Naive thymus-derived CD4-positive, alpha-beta T cell (primary cell): Measurements from ENCODE around the gene MYO19. TPM values are rescaled to one million over a fixed set of nuclear protein-coding genes. Genes with fewer than 3 reads are reported as not detected.
A peak's percentile ranks its signal among the peaks of the same experiment; 100 is the strongest.

Experiments
- ATAC-seq: fragments of 150-1000 bp; cut with Tn5 transposase; 2 replicates; pipeline ENCODE4 v1.10.0; 2021; ENCODE audit warnings: mild to moderate bottlenecking, moderate library complexity
- CTCF ChIA-PET: fragments of 350-600 bp; sonication (Branson Sonifier 250); formaldehyde crosslinking; loops from one replicate; lab custom pipeline; 2021; ENCODE audit warnings: antibody characterized with exemption; lab: Charles Lee
- POLR2A ChIA-PET: fragments of 350-600 bp; sonication (Branson Sonifier 250); formaldehyde crosslinking; loops from one replicate; lab custom pipeline; 2021; ENCODE audit warnings: antibody characterized with exemption, inconsistent platforms; lab: Charles Lee
- DNase-seq, 9 donors: peaks; one replicate each; pipeline versions ENCODE4 v3.0.0 to v3.0.0-alpha.2; 2020 to 2022; ENCODE audit warnings: mixed read lengths in 1 of 9
- H3K27ac ChIP-seq: one replicate; pipeline ENCODE4 v1.7.0; 2013; ENCODE audit warnings: mild to moderate bottlenecking, low read depth, low read length, moderate library complexity
- H3K27me3 ChIP-seq, 2 donors: one replicate each; pipeline ENCODE4 v1.7.0; 2013; ENCODE audit warnings: low read length in 2 of 2, mild to moderate bottlenecking in 2 of 2, moderate library complexity in 2 of 2; ENCODE audit not compliant: control insufficient read depth in 2 of 2, insufficient read depth in 2 of 2
- H3K36me3 ChIP-seq, 3 experiments: 1 replicate in 2 of 3; 2 replicates in 1 of 3; pipeline ENCODE4 v1.7.0; 2013; ENCODE audit warnings: low read length in 3 of 3, mild to moderate bottlenecking in 3 of 3, moderate library complexity in 1 of 3; ENCODE audit not compliant: insufficient read depth in 3 of 3, control insufficient read depth in 2 of 3
- H3K4me1 ChIP-seq, 2 donors: one replicate each; pipeline ENCODE4 v1.7.0; 2013; ENCODE audit warnings: low read length in 2 of 2, mild to moderate bottlenecking in 2 of 2, moderate library complexity in 1 of 2; ENCODE audit not compliant: control insufficient read depth in 2 of 2, insufficient read depth in 2 of 2
- H3K4me3 ChIP-seq: 2 replicates; pipeline ENCODE4 v1.7.0; 2013; ENCODE audit warnings: mild to moderate bottlenecking, low read length
- H3K9me3 ChIP-seq, 3 experiments: 1 replicate in 2 of 3; 2 replicates in 1 of 3; pipeline ENCODE4 v1.7.0; 2013; ENCODE audit warnings: low read length in 3 of 3; ENCODE audit not compliant: control insufficient read depth in 2 of 3
- H3K27ac Mint-ChIP-seq, 9 donors: one replicate each; pipeline ENCODE4 v1.8.0; 2020 to 2022; ENCODE audit warnings: mixed read lengths in 9 of 9, mild to moderate bottlenecking in 8 of 9, moderate library complexity in 5 of 9, inconsistent platforms in 2 of 9
- H3K27me3 Mint-ChIP-seq, 5 donors: one replicate each; pipeline ENCODE4 v1.8.0; 2021 to 2022; ENCODE audit warnings: mixed read lengths in 5 of 5, mild to moderate bottlenecking in 1 of 5
- H3K36me3 Mint-ChIP-seq, 5 donors: one replicate each; pipeline ENCODE4 v1.8.0; 2020 to 2022; ENCODE audit warnings: mixed read lengths in 5 of 5, mild to moderate bottlenecking in 3 of 5, inconsistent platforms in 1 of 5
- H3K4me1 Mint-ChIP-seq, 7 donors: one replicate each; pipeline ENCODE4 v1.8.0; 2020 to 2022; ENCODE audit warnings: mixed read lengths in 7 of 7, mild to moderate bottlenecking in 3 of 7, inconsistent platforms in 1 of 7
- H3K4me3 Mint-ChIP-seq, 10 donors: one replicate each; pipeline ENCODE4 v1.8.0; 2020 to 2022; ENCODE audit warnings: mild to moderate bottlenecking in 10 of 10, mixed read lengths in 10 of 10, moderate library complexity in 6 of 10, inconsistent platforms in 2 of 10
- H3K9me3 Mint-ChIP-seq, 11 donors: one replicate each; pipeline ENCODE4 v1.8.0; 2020 to 2022; ENCODE audit warnings: mixed read lengths in 11 of 11, mild to moderate bottlenecking in 4 of 11, inconsistent platforms in 1 of 11, moderate library complexity in 1 of 11
- intact Hi-C, 2 donors: fragments of 100-400 bp; cut with micrococcal nuclease; formaldehyde crosslinking; loops; one replicate each; pipeline ENCODE4 v1.15.1; 2023
- polyA plus RNA-seq, 2 donors: library from polyadenylated mRNA; unstranded; fragments of 300-500 nt; fragmentation: Illumina TruSeq; gene quantifications; one replicate each; pipeline ENCODE4 v1.2.3, GENCODE V29; 2021
- total RNA-seq, 6 experiments: library from RNA in 5 of 6; stranded (reverse) in 5 of 6; gene quantifications; 1 replicate in 5 of 6; 2 replicates in 1 of 6; pipeline ENCODE4 v1.2.3 and lab custom pipeline; 2021 to 2026

MYO19 gene
- total and polyA plus RNA-seq, 7 experiments from 2014 or later: 4.9 to 114 (median 67.9) TPM

GRCh38 chr17:36566081-36566480, 31.4 kb upstream of the MYO19 start:
- H3K4me3 ChIP-seq: no peak overlapping the region
- peaks cover 4 to 7% of the 10 kb centered on the region in 2 donors for H3K4me1 ChIP-seq
- Mint-ChIP-seq H3K4me3 (no peak overlapping the region), H3K4me1 (peaks cover 12 to 37% (median 27%) of the 10 kb centered on the region in 7 donors), H3K9me3 (no peaks in the 10 kb centered on the region), H3K27me3 (no peaks in the 10 kb centered on the region), H3K36me3 (peaks cover 3 to 38% (median 21%) of the 10 kb centered on the region in 5 donors), H3K27ac (peak overlapping the region in 4 of 9 donors; percentile 11 to 56 (median 21))
- ChIA-PET POLR2A (interaction anchor here (2.8 kb wide), 1 partner anchor 20 kb away, joined by 11 read pairs; no protein-coding TSS in a partner anchor), CTCF (no interaction called here)
- intact Hi-C loops: no loop called here
- H3K36me3 ChIP-seq: peaks cover 7 to 81% (median 19%) of the 10 kb centered on the region in 3 experiments
- H3K9me3 ChIP-seq: no peaks in the 10 kb centered on the region
- ATAC-seq (no peak), DNase-seq (no peak)
- no peak overlapping the region for H3K27ac ChIP-seq
- H3K27me3 ChIP-seq: no peaks in the 10 kb centered on the region

GRCh38 chr17:36553459-36553858, 18.8 kb upstream of the MYO19 start:
- peak; percentile 28 for ATAC-seq
- no peaks in the 10 kb centered on the region for H3K27me3 Mint-ChIP-seq
- intact Hi-C loops: no loop called here
- ChIA-PET CTCF (no interaction called here), POLR2A (interaction anchor here (1.4 to 2.6 kb wide), 2 partner anchors 9 to 18 kb away, joined by 4 to 8 read pairs; partner anchors contain the start of genes GGNBP2 and PIGW)
- H3K36me3 ChIP-seq: peaks cover 10 to 29% (median 17%) of the 10 kb centered on the region in 3 experiments
- H3K9me3 Mint-ChIP-seq: no peaks in the 10 kb centered on the region
- H3K9me3 ChIP-seq: no peaks in the 10 kb centered on the region
- H3K4me1 Mint-ChIP-seq: peaks cover 43 to 83% (median 68%) of the 10 kb centered on the region in 7 donors
- no peaks in the 10 kb centered on the region for H3K27me3 ChIP-seq
- H3K27ac ChIP-seq: no peak overlapping the region
- peak in 5 of 9 donors; percentile 17 to 60 (median 35) for DNase-seq
- H3K4me3 Mint-ChIP-seq: peak overlapping the region; percentile 29 to 88 (median 66)
- peak overlapping the region; percentile 20 to 89 (median 67) for H3K27ac Mint-ChIP-seq
- H3K4me3 ChIP-seq: no peak overlapping the region
- peaks cover 11 to 26% (median 21%) of the 10 kb centered on the region in 5 donors for H3K36me3 Mint-ChIP-seq
- peaks cover 16 to 54% of the 10 kb centered on the region in 2 donors for H3K4me1 ChIP-seq

GRCh38 chr17:36550491-36551417, 16.1 kb upstream of the MYO19 start:
- Histone ChIP-seq H3K4me3 (no peak overlapping the region), H3K4me1 (peaks cover 38 to 73% of the 10 kb centered on the region in 2 donors), H3K27me3 (no peaks in the 10 kb centered on the region), H3K27ac (peak overlapping the region; percentile 12), H3K36me3 (peaks cover 6 to 10% (median 8%) of the 10 kb centered on the region in 3 experiments), H3K9me3 (no peaks in the 10 kb centered on the region)
- Mint-ChIP-seq H3K36me3 (peaks cover 0 to 21% (median 7%) of the 10 kb centered on the region in 5 donors), H3K27ac (peak overlapping the region; percentile 33 to 90 (median 72)), H3K9me3 (no peaks in the 10 kb centered on the region), H3K4me3 (peak overlapping the region; percentile 6 to 85 (median 74)), H3K4me1 (peaks cover 30 to 89% (median 68%) of the 10 kb centered on the region in 7 donors), H3K27me3 (no peaks in the 10 kb centered on the region)
- peak in 6 of 9 donors; percentile 33 to 75 (median 51) for DNase-seq
- CTCF ChIA-PET: interaction anchor here (0.6 to 0.8 kb wide), 2 partner anchors 15 to 52 kb away, joined by 3 to 4 read pairs; no protein-coding TSS in a partner anchor
- intact Hi-C loops: loop anchor here in 1 of 2 donors (2.0 kb wide), 1 partner anchor 16 kb away; the partner anchor contains the start of genes MYO19 and PIGW
- ATAC-seq: peak; percentile 58
- POLR2A ChIA-PET: interaction anchor here (0.6 to 1.6 kb wide), 6 partner anchors 10 to 1056 kb away, joined by 3 to 6 read pairs (median 4); partner anchors contain the start of genes MRM1, MYO19 and PIGW

- H3K9me3 ChIP-seq: no peaks in the 10 kb centered on the region
- H3K27me3 ChIP-seq: no peaks in the 10 kb centered on the region
- peak overlapping the region; percentile 94 for H3K27ac ChIP-seq
- DNase-seq (no peak), ATAC-seq (no peak)
- intact Hi-C loops: loop anchor here (5.0 to 10.0 kb wide), 5 partner anchors 45 to 1060 kb away; partner anchors contain the start of genes AP2B1 (in 1 of the 2), DHRS11 (in 1 of the 2), SYNRG (in 1 of the 2) and TAF15 (in 1 of the 2)
- ChIA-PET CTCF (interaction anchor here (0.6 to 2.2 kb wide), 2 partner anchors 13 to 32 kb away, joined by 4 to 6 read pairs; partner anchors contain the start of genes MYO19 and PIGW), POLR2A (interaction anchor here (7.7 kb wide), 1 partner anchor 13 kb away, joined by 130 read pairs; the partner anchor contains the start of genes MYO19 and PIGW)
- Mint-ChIP-seq H3K27ac (peak overlapping the region; percentile 46 to 96 (median 84)), H3K27me3 (no peaks in the 10 kb centered on the region), H3K4me1 (peaks cover 23 to 75% (median 53%) of the 10 kb centered on the region in 7 donors), H3K36me3 (peaks cover 0 to 21% (median 4%) of the 10 kb centered on the region in 5 donors), H3K4me3 (peak overlapping the region; percentile 53 to 97 (median 85)), H3K9me3 (no peaks in the 10 kb centered on the region)
- peaks cover 44 to 60% of the 10 kb centered on the region in 2 donors for H3K4me1 ChIP-seq
- H3K36me3 ChIP-seq: peaks cover 0 to 12% (median 0%) of the 10 kb centered on the region in 3 experiments
- no peak overlapping the region for H3K4me3 ChIP-seq
Observed at GRCh38 chr17:36547776-36548175, 13.1 kb upstream of the MYO19 start.

- no peak for ATAC-seq
- H3K9me3 Mint-ChIP-seq: no peaks in the 10 kb centered on the region
- Histone ChIP-seq H3K9me3 (no peaks in the 10 kb centered on the region), H3K27me3 (no peaks in the 10 kb centered on the region), H3K36me3 (peaks cover 0 to 12% (median 0%) of the 10 kb centered on the region in 3 experiments), H3K4me1 (peaks cover 44 to 50% of the 10 kb centered on the region in 2 donors), H3K4me3 (peak overlapping the region; percentile 93), H3K27ac (peak overlapping the region; percentile 94)
- H3K27me3 Mint-ChIP-seq: no peaks in the 10 kb centered on the region
- peak overlapping the region; percentile 90 to 96 (median 94) for H3K27ac Mint-ChIP-seq
- CTCF ChIA-PET: interaction anchor here (0.6 to 2.2 kb wide), 4 partner anchors 10 to 57 kb away, joined by 3 to 6 read pairs (median 4); partner anchors contain the start of genes MYO19 and PIGW
- H3K4me1 Mint-ChIP-seq: peaks cover 19 to 62% (median 50%) of the 10 kb centered on the region in 7 donors
- POLR2A ChIA-PET: interaction anchor here (0.6 to 7.7 kb wide), 17 partner anchors 8 to 1063 kb away, joined by 3 to 130 read pairs (median 5); partner anchors contain the start of genes DHRS11, MRM1, MYO19 and PIGW
- DNase-seq: peak in 5 of 9 donors; percentile 11 to 19 (median 13)
- H3K4me3 Mint-ChIP-seq: peak overlapping the region; percentile 87 to 97 (median 94)
- peaks cover 0 to 21% (median 4%) of the 10 kb centered on the region in 5 donors for H3K36me3 Mint-ChIP-seq
- intact Hi-C loops: loop anchor here (5.0 to 10.0 kb wide), 5 partner anchors 46 to 1061 kb away; partner anchors contain the start of genes AP2B1 (in 1 of the 2), DHRS11 (in 1 of the 2), SYNRG (in 1 of the 2) and TAF15 (in 1 of the 2)
Observed at GRCh38 chr17:36546418-36547093, 11.9 kb upstream of the MYO19 start.
